GM12878 (cell line): ENCODE results near the gene TPBGL.

Experiments used
- CBFB ChIP-seq: IDR thresholded peaks from 2 replicates; pipeline ENCODE4 v1.6.1; 2016; ENCODE audit warnings: antibody characterized with exemption, low read depth
- CEBPB ChIP-seq, 2 experiments: fragments of 150-350 bp in 1 of 2; IDR thresholded peaks; 2 replicates each; pipeline ENCODE4 v1.6.1; 2012 to 2014; ENCODE audit warnings: low read depth in 2 of 2, low read length in 2 of 2, borderline replicate concordance in 1 of 2, inconsistent platforms in 1 of 2
- GATAD2B ChIP-seq: fragments of 450-650 bp; conservative IDR thresholded peaks from 2 replicates; pipeline ENCODE4 v1.6.1; 2017; ENCODE audit warnings: low read depth, mild to moderate bottlenecking, moderate library complexity
- PBX3 ChIP-seq: IDR thresholded peaks from 2 replicates; pipeline ENCODE4 v1.6.1; 2011; ENCODE audit warnings: mild to moderate bottlenecking, low read depth, low read length, moderate library complexity; ENCODE audit not compliant: insufficient replicate concordance
- POLR2A ChIP-seq: IDR thresholded peaks from 2 replicates; pipeline ENCODE4 v1.6.1; 2011; ENCODE audit warnings: low read depth, mild to moderate bottlenecking, low read length
- RAD21 ChIP-seq: IDR thresholded peaks from 2 replicates; pipeline ENCODE4 v1.6.1; 2011; ENCODE audit warnings: mild to moderate bottlenecking, low read depth, low read length, moderate library complexity; ENCODE audit not compliant: insufficient read depth
- TCF7 ChIP-seq: IDR thresholded peaks from 2 replicates; pipeline ENCODE4 v1.6.1; 2014; ENCODE audit warnings: antibody characterized with exemption, borderline replicate concordance
- YBX1 ChIP-seq: fragments of 450-650 bp; IDR thresholded peaks from 2 replicates; pipeline ENCODE4 v1.6.1; 2016; ENCODE audit warnings: antibody characterized with exemption
- ZBTB11 ChIP-seq: fragments of 450-650 bp; formaldehyde crosslinking; IDR thresholded peaks from 2 replicates; pipeline ENCODE4 v1.5.0; 2022; ENCODE audit warnings: mild to moderate bottlenecking, missing genetic modification characterization
- ZBTB33 ChIP-seq: fragments of 450-650 bp; IDR thresholded peaks from 2 replicates; pipeline ENCODE4 v1.6.1; 2017; ENCODE audit warnings: mild to moderate bottlenecking
- ZBTB40 ChIP-seq: fragments of 450-650 bp; IDR thresholded peaks from 2 replicates; pipeline ENCODE4 v1.6.1; 2016; ENCODE audit warnings: mild to moderate bottlenecking, moderate library complexity, borderline replicate concordance
- ZNF687 ChIP-seq: fragments of 450-650 bp; IDR thresholded peaks from 2 replicates; pipeline ENCODE4 v1.6.1; 2017; ENCODE audit warnings: mild to moderate bottlenecking, moderate library complexity

GRCh38 chr11:75199412-75199955, 41.1 kb upstream of the TPBGL start:
- TF ChIP-seq ZBTB11 (CRISPR knock-in tag): no peak
- no peak for TF ChIP-seq CBFB
- no peak for TF ChIP-seq YBX1
- TF ChIP-seq TCF7: no peak
- TF ChIP-seq POLR2A: no peak
- TF ChIP-seq ZBTB33: no peak
- TF ChIP-seq ZBTB40: no peak
- no peak for TF ChIP-seq ZNF687
- no peak for TF ChIP-seq PBX3
- TF ChIP-seq GATAD2B: no peak
- TF ChIP-seq CEBPB (IDR thresholded peaks at IDR 0.05; ENCODE audit: borderline replicate concordance in 1 of 2, low read depth in 2 of 2, low read length in 2 of 2): no peak
- TF ChIP-seq RAD21: no peak
